Ramos (cell line): ENCODE measurements around the gene DHRS4L2.
"Not testable (repeated sequence)": the region's sequence is repeated elsewhere in the genome, so short reads cannot be mapped to it uniquely, and the experiment has no call there.

Source experiments
- in situ Hi-C: fragments of 300-500 bp; cut with MboI; formaldehyde crosslinking; loops from one replicate; pipeline ENCODE4 v1.14.3; 2022; ENCODE audit warnings: low sequenced_read_pairs; ENCODE audit not compliant: unreplicated experiment

The DHRS4L2 gene

GRCh38 chr14:23988607-23989363, at the start of gene DHRS4L2:
Gene DHRS4L2, plus strand, starts transcription at chr14:23988929. Its CDS starts 19 bp downstream, at chr14:23988948.
- in situ Hi-C loops: loop anchor here (25.0 kb wide), 2 partner anchors 99 to 449 kb away; partner anchors contain the start of genes CBLN3, KHNYN, PCK2 and SDR39U1

GRCh38 chr14:23939607-23940326, 49.0 kb upstream of the DHRS4L2 start:
- in situ Hi-C loops: no loop called here

GRCh38 chr14:23941230-23941629, 47.5 kb upstream of the DHRS4L2 start:
- in situ Hi-C loops: no loop called here

GRCh38 chr14:23941669-23942068, 47.1 kb upstream of the DHRS4L2 start:
- in situ Hi-C loops: no loop called here

- in situ Hi-C loops: no loop called here
These were observed 46.1 kb upstream of the DHRS4L2 start for GRCh38 chr14:23942587-23942986.

GRCh38 chr14:23949069-23949468, 39.7 kb upstream of the DHRS4L2 start:
- in situ Hi-C loops: not testable (repeated sequence)

GRCh38 chr14:23950411-23951135, 38.2 kb upstream of the DHRS4L2 start:
- in situ Hi-C loops: no loop called here

GRCh38 chr14:23951136-23951466, 37.6 kb upstream of the DHRS4L2 start:
- in situ Hi-C loops: not testable (repeated sequence)

- in situ Hi-C loops: no loop called here
These were observed 37.0 kb upstream of the DHRS4L2 start for GRCh38 chr14:23951590-23952201.

- in situ Hi-C loops: not testable (repeated sequence)
These were observed 35.6 kb upstream of the DHRS4L2 start for GRCh38 chr14:23953116-23953463.

- in situ Hi-C loops: no loop called here
These were observed 35.1 kb upstream of the DHRS4L2 start, which contains the start of gene DHRS4 for GRCh38 chr14:23953464-23954278. Gene DHRS4, plus strand, starts transcription at chr14:23953770. Its CDS starts 19 bp downstream, at chr14:23953789.

- in situ Hi-C loops: not testable (repeated sequence)
These were observed 34.5 kb upstream of the DHRS4L2 start for GRCh38 chr14:23954279-23954614.

GRCh38 chr14:23954965-23955364, 33.8 kb upstream of the DHRS4L2 start:
- in situ Hi-C loops: not testable (repeated sequence)

- in situ Hi-C loops: not testable (repeated sequence)
These were observed 32.9 kb upstream of the DHRS4L2 start for GRCh38 chr14:23955811-23956210.

GRCh38 chr14:23957913-23958569, 30.7 kb upstream of the DHRS4L2 start:
- in situ Hi-C loops: not testable (repeated sequence)

GRCh38 chr14:23960899-23961298, 27.8 kb upstream of the DHRS4L2 start:
- in situ Hi-C loops: not testable (repeated sequence)

GRCh38 chr14:23961704-23962103, 27.0 kb upstream of the DHRS4L2 start:
- in situ Hi-C loops: not testable (repeated sequence)

- in situ Hi-C loops: not testable (repeated sequence)
These were observed 19.6 kb upstream of the DHRS4L2 start for GRCh38 chr14:23969130-23969480.
